Breast epithelium (tissue), 4 donors: Measurements from ENCODE around the gene RGR. TPM values are rescaled to one million over a fixed set of nuclear protein-coding genes. Genes with fewer than 3 reads are reported as not detected.

Source experiments
- DNase-seq, 2 donors: peaks; one replicate each; pipeline ENCODE4 v3.0.0-alpha.2; 2019; ENCODE audit warnings: low spot score in 2 of 2
- H3K27ac ChIP-seq, 2 donors: fragments of 200-600 bp; sonication (generic) in 1 of 2; one replicate each; pipeline ENCODE4 v1.5.1; 2016 to 2019; ENCODE audit warnings: mild to moderate bottlenecking in 1 of 2
- H3K27me3 ChIP-seq, 2 donors: fragments of 200-600 bp; sonication (generic) in 1 of 2; one replicate each; pipeline versions ENCODE4 v1.5.1 to v1.6.0; 2017 to 2019; ENCODE audit warnings: control low read depth in 1 of 2, mild to moderate bottlenecking in 1 of 2
- H3K36me3 ChIP-seq: fragments of 200-600 bp; one replicate; pipeline ENCODE4 v1.5.1; 2019
- H3K4me1 ChIP-seq, 2 donors: fragments of 200-600 bp; sonication (generic); one replicate each; pipeline ENCODE4 v1.5.1; 2016 to 2019; ENCODE audit warnings: control low read depth in 1 of 2
- H3K4me3 ChIP-seq, 3 donors: fragments of 200-600 bp; sonication (generic); 1 replicate in 2 of 3; 2 replicates in 1 of 3; pipeline ENCODE4 v1.5.1; 2016 to 2019; ENCODE audit warnings: mild to moderate bottlenecking in 3 of 3, moderate library complexity in 2 of 3
- H3K9me3 ChIP-seq, 2 donors: fragments of 200-600 bp; sonication (generic) in 1 of 2; one replicate each; pipeline ENCODE4 v1.5.1; 2016 to 2019; ENCODE audit warnings: control low read depth in 1 of 2
- POLR2A ChIP-seq: fragments of 450-650 bp; IDR thresholded peaks from one replicate; pipeline ENCODE4 v1.6.1; 2016; ENCODE audit warnings: antibody characterized with exemption, mild to moderate bottlenecking, moderate library complexity
- POLR2AphosphoS5 ChIP-seq, 3 donors: sonication (generic); formaldehyde crosslinking; IDR thresholded peaks; one replicate each; pipeline ENCODE4 v1.6.1; 2017; ENCODE audit warnings: antibody characterized with exemption in 3 of 3
- intact Hi-C: fragments of 100-400 bp; cut with DNase I; formaldehyde crosslinking; loops from one replicate; pipeline ENCODE4 v1.15.1; 2023; ENCODE audit warnings: low total_unique reads
- total RNA-seq, 3 donors: library from RNA; depleted of rRNA; stranded (reverse); fragments of >200 nt; gene quantifications; one replicate each; pipeline ENCODE4 v1.1.0, GENCODE V29; 2016
- TF ChIP-seq, protein P1 (sequence below), 3 donors: fragments of 450-650 bp; IDR thresholded peaks; one replicate each; pipeline ENCODE4 v1.5.1; 2016 to 2017; ENCODE audit warnings: antibody characterized with exemption in 3 of 3, mild to moderate bottlenecking in 3 of 3, moderate library complexity in 3 of 3

RGR gene
- total RNA-seq, 3 donors from 2014 or later: 0.33 to 0.96 (median 0.59) TPM

DNA sequence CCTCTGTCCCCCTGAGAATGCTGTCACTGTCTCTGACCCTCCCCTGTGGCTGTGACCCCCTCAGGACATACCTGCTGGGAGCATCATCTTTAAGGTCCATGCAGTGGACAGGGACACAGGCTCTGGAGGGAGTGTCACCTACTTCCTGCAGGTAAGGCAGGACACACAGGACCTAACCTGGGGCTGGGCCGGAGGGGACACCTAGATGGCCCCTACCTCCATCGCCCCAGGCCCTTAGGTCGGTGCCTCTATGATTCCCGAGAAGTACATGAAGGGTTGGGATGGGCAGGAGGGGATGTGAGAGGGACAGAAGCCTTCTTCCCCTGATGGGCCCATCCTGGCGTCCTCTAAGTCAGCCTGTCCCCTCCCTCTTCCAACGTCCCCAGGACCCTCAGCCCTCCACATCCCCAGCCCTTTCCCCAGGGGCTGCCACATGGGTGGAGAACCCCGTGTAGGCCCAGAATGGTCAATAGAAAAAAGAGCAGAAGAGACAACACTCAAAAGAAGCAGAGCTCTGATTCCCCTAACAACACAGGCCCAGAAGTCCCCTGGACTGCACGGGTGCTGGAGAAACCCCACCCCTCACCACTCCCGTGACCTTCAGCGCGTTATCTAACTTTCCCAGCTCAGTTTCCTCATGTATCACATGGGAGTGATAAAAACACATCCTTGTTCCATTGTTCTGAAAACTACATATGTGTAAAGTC lies 44.2 kb upstream of the RGR start:
- Histone ChIP-seq H3K9me3 (no peaks in the 10 kb centered on the region), H3K4me1 (no peaks in the 10 kb centered on the region), H3K27ac (no peak overlapping the region), H3K36me3 (no peaks in the 10 kb centered on the region), H3K27me3 (peaks cover 0 to 19% of the 10 kb centered on the region in 2 donors), H3K4me3 (no peak overlapping the region)
- TF ChIP-seq POLR2AphosphoS5 (IDR thresholded peaks at IDR 0.05) (no peak), POLR2A (no peak)
- TF ChIP-seq, protein P1, sequence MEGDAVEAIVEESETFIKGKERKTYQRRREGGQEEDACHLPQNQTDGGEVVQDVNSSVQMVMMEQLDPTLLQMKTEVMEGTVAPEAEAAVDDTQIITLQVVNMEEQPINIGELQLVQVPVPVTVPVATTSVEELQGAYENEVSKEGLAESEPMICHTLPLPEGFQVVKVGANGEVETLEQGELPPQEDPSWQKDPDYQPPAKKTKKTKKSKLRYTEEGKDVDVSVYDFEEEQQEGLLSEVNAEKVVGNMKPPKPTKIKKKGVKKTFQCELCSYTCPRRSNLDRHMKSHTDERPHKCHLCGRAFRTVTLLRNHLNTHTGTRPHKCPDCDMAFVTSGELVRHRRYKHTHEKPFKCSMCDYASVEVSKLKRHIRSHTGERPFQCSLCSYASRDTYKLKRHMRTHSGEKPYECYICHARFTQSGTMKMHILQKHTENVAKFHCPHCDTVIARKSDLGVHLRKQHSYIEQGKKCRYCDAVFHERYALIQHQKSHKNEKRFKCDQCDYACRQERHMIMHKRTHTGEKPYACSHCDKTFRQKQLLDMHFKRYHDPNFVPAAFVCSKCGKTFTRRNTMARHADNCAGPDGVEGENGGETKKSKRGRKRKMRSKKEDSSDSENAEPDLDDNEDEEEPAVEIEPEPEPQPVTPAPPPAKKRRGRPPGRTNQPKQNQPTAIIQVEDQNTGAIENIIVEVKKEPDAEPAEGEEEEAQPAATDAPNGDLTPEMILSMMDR (IDR thresholded peaks at IDR 0.05): no peak
- intact Hi-C loops: no loop called here
- DNase-seq: no peak

DNA sequence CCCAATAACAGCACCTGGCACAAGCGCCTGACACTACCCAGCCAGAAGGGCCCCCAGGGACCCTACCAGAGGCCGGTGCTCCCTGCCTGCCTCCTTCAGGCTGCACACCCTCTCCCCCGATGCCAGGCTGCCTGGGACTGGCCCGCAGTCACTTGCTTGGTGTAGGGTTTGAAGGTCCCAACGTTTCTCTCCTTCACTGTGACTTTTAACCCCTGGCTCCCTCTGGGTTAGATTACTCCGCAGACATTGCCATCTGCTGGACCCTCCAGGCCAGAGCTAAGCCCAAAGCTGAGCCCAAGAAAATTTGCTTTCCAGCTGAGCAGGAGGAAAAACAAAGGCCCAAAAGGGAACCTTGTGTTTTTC lies 43.6 kb upstream of the RGR start:
- no peaks in the 10 kb centered on the region for H3K4me1 ChIP-seq
- DNase-seq: no peak
- no peak overlapping the region for H3K4me3 ChIP-seq
- intact Hi-C loops: no loop called here
- TF ChIP-seq, protein P1 (IDR thresholded peaks at IDR 0.05): no peak
- no peak for TF ChIP-seq POLR2AphosphoS5 (IDR thresholded peaks at IDR 0.05)
- no peak for TF ChIP-seq POLR2A
- H3K36me3 ChIP-seq: no peaks in the 10 kb centered on the region
- no peaks in the 10 kb centered on the region for H3K9me3 ChIP-seq
- H3K27me3 ChIP-seq: peaks cover 0 to 19% of the 10 kb centered on the region in 2 donors
- H3K27ac ChIP-seq: no peak overlapping the region

DNA sequence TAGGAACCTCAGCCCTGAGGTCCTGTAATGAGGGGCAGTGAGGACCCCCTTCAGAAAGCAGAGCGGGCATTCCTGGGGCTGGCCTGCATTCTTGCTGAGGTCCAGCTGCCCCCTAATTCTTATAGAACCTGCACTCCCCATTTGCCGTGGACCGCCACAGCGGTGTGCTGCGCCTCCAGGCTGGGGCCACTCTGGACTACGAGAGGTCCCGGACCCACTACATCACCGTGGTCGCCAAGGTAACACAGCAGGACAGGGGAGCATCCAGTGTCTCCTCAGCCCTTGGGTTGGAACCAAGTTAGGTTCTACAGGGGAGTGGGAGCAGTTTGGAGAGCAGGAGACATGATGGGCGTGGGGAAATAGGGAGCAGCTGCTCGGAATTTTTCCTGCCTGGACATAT lies 43.2 kb upstream of the RGR start:
- intact Hi-C loops: no loop called here
- DNase-seq: no peak
- Histone ChIP-seq H3K27me3 (peaks cover 0 to 15% of the 10 kb centered on the region in 2 donors), H3K9me3 (no peaks in the 10 kb centered on the region), H3K4me1 (no peaks in the 10 kb centered on the region), H3K27ac (no peak overlapping the region), H3K4me3 (no peak overlapping the region), H3K36me3 (no peaks in the 10 kb centered on the region)
- no peak for TF ChIP-seq POLR2A
- no peak for TF ChIP-seq POLR2AphosphoS5 (IDR thresholded peaks at IDR 0.05)
- TF ChIP-seq, protein P1 (IDR thresholded peaks at IDR 0.05): no peak

DNA sequence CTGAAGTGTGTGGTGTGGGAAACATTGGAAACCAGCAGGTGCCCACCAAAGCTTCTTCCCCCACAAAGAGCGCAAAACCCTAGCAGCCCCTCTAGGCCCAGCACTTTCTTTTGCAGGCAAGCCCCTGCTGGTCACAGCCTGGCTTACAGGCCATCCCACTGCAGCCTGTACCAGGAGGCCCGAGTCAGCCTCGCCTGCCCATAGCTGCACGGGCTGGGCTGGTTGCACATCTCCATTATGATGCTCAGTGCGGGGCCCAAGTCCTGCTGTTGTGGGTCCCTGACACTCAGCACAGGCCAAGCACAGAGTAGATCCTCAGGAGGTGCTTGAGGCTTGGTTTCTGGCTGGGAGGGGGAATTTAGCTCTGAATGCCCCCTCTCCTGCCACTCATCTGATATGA lies 42.5 kb upstream of the RGR start:
- intact Hi-C loops: no loop called here
- DNase-seq: no peak
- Histone ChIP-seq H3K4me3 (no peak overlapping the region), H3K36me3 (no peaks in the 10 kb centered on the region), H3K27me3 (peaks cover 0 to 9% of the 10 kb centered on the region in 2 donors), H3K9me3 (no peaks in the 10 kb centered on the region), H3K27ac (no peak overlapping the region), H3K4me1 (no peaks in the 10 kb centered on the region)
- TF ChIP-seq, protein P1 (IDR thresholded peaks at IDR 0.05): no peak
- TF ChIP-seq POLR2AphosphoS5 (IDR thresholded peaks at IDR 0.05) (no peak), POLR2A (no peak)

DNA sequence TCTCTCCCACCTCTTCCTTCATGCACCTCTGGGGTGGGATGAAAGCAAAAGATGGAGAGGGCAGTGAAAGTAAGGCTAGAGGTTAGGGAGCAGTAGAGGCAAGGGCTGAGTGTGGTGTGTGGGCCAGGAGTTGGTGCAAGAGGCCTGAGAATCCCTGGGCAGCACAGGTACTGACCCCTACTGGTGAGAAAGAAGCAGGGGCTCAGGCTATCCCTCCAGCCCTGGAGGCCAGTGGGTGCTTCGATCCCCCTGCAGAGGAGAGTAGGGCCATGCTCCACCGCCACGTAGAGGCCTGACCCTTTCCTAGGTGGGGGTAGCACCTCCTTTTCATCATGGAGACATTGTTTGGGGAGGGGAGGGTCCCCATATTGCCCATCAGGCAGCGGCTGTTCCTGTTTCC lies 40.7 kb upstream of the RGR start:
- no peak for DNase-seq
- Histone ChIP-seq H3K27me3 (peaks cover 0 to 10% of the 10 kb centered on the region in 2 donors), H3K4me1 (no peaks in the 10 kb centered on the region), H3K4me3 (no peak overlapping the region), H3K36me3 (no peaks in the 10 kb centered on the region), H3K9me3 (no peaks in the 10 kb centered on the region), H3K27ac (no peak overlapping the region)
- intact Hi-C loops: no loop called here
- no peak for TF ChIP-seq POLR2A
- TF ChIP-seq POLR2AphosphoS5 (IDR thresholded peaks at IDR 0.05): no peak
- TF ChIP-seq, protein P1 (IDR thresholded peaks at IDR 0.05): no peak
